Fibroblast of pulmonary artery (primary cell): ENCODE data around the gene PTEN.
"Not testable (repeated sequence)": the region's sequence is repeated elsewhere in the genome, so short reads cannot be mapped to it uniquely, and the experiment has no call there.

Experiments
- DNase-seq: peaks from one replicate; pipeline ENCODE4 v3.0.0-alpha.2; 2010; ENCODE audit warnings: low read depth
- H3K4me3 ChIP-seq: replicated peaks from 2 replicates; pipeline ENCODE4 v1.5.1; 2011; ENCODE audit warnings: low read depth, mild to moderate bottlenecking, control low read depth, low read length, moderate library complexity
- TF ChIP-seq, protein P1 (sequence below): IDR thresholded peaks from 2 replicates; pipeline ENCODE4 v1.5.1; 2011; ENCODE audit warnings: mild to moderate bottlenecking, control low read depth, low read length, inconsistent platforms; ENCODE audit errors: missing control alignments

The PTEN gene

DNA sequence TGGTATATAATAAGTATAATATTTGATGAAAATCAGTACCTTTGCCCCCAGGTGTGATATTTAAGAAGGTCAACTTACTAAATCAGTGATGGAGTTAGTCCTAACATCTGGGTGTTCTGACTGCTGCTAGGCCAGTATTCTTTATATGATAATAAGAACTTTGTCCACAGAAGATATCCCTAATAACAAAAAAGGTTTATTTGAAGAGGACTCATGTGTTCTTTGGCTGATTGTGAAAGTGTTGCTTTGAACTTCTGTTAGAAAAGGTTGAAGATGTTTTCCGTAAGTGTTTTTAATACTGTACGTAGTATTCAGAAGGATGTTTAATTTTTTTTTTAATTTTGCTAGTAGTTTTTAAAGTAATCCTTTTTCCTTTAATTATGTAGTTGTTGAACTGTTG, 10.2 kb downstream of the PTEN start:
- no peak overlapping the region for H3K4me3 ChIP-seq
- TF ChIP-seq, protein P1, sequence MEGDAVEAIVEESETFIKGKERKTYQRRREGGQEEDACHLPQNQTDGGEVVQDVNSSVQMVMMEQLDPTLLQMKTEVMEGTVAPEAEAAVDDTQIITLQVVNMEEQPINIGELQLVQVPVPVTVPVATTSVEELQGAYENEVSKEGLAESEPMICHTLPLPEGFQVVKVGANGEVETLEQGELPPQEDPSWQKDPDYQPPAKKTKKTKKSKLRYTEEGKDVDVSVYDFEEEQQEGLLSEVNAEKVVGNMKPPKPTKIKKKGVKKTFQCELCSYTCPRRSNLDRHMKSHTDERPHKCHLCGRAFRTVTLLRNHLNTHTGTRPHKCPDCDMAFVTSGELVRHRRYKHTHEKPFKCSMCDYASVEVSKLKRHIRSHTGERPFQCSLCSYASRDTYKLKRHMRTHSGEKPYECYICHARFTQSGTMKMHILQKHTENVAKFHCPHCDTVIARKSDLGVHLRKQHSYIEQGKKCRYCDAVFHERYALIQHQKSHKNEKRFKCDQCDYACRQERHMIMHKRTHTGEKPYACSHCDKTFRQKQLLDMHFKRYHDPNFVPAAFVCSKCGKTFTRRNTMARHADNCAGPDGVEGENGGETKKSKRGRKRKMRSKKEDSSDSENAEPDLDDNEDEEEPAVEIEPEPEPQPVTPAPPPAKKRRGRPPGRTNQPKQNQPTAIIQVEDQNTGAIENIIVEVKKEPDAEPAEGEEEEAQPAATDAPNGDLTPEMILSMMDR: no peak
- DNase-seq: no peak

DNA sequence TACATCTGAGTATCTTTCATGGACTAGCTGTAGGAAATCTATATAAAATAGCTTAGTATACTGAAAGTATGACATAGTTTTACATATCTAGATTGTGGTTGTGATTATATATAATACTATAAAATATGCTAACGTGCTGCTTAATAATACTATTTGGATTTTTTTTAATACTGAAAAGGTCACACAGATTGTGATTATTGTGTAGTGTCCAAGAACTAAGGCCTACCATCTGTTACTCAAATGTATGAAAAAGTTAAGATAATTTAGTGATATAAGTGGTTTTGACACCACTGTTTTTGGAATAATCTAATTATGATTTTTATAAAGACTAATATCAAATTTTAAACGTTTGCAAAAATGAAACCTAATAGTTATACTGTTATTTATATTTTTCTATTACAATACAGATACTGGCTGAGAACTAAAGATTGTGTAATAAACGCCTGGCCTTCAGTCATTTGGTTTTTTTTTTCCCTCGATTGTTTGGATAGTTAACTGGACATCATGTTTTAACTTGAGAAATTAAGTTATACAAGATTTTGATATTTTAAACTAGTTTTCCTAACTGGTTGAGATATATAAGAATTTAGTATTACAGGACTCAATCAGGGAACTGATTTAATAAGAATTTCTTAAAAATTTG, 12.6 kb downstream of the PTEN start:
- no peak overlapping the region for H3K4me3 ChIP-seq
- no peak for DNase-seq
- TF ChIP-seq, protein P1: no peak

DNA sequence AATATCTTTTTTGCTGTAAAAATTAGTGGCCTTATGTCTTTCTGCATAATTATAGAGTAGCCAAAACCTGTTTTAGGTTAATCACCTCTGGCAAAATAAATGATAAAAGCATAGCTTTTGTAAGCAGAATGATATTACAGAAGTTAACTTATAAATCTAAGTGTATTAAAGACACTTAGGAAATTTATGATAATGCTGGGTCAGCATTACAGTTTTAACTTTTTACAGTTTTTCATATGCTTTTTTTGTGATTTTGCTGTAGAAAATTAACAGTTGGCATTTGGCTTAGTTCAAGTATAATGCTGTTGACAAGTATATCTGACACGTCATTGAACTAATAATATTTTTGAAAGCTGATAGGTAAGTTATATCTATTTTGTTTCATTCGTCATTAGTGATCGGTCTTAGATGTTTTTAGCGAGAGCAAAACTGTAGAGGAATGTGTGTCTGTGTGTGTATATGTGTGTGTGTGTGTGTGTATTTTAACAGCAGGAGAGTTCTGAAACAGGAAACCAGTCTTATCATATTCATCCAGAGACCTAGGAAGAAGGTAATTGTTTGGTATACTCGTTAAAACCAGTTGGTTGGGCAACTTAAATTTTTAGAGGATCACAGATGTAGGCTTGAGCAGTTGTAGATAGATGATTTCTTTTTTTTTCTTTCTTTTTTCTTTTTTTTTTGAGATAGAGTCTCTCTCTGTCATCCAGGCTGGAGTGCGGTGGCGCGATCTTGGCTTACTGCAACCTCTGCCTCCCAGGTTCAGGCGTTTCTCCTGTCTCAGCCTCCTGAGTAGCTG, 15.4 kb downstream of the PTEN start:
- TF ChIP-seq, protein P1: no peak
- peak; percentile 48 for DNase-seq
- no peak overlapping the region for H3K4me3 ChIP-seq

DNA sequence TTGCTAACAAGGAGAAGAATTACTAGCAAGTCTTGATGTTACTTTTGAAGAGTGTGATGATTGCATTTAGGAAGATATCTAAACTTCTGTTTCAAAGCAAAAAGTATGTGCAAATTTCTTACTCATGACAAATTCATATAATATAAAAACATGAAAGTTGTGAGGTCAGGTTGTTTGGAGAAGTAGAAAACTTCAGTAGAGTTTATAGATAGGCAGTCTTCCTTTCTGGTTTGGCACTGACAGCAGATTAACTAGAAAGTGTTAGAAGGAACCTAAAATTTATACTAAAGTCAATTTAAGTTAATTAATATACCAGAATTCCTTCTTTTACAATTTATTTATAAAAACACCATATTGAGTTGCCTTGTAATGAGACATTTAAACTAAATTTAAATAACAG, 16.9 kb downstream of the PTEN start:
- TF ChIP-seq, protein P1: no peak
- no peak for DNase-seq
- no peak overlapping the region for H3K4me3 ChIP-seq

DNA sequence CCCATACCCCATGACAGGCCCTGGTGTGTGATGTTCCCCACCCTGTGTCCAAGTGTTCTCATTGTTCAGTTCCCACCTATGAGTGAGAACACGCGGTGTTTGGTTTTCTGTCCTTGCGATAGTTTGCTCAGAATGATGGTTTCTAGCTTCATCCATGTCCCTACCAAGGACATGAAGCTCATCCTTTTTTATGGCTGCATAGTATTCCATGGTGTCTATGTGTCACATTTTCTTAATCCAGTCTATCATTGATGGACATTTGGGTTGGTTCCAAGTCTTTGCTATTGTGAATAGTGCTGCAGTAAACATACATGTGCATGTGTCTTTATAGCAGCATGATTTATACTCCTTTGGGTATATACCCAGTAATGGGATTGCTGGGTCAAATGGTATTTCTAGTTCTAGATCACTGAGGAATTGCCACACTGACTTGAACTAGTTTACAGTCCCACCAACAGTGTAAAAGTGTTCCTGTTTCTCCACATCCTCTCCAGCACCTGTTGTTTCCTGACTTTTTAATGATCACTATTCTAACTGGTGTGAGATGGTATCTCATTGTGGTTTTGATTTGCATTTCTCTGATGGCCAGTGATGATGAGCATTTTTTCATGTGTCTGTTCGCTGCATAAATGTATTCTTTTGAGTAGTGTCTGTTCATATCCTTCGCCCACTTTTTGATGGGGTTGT, 18.1 kb downstream of the PTEN start:
- not testable (repeated sequence) for H3K4me3 ChIP-seq, DNase-seq

DNA sequence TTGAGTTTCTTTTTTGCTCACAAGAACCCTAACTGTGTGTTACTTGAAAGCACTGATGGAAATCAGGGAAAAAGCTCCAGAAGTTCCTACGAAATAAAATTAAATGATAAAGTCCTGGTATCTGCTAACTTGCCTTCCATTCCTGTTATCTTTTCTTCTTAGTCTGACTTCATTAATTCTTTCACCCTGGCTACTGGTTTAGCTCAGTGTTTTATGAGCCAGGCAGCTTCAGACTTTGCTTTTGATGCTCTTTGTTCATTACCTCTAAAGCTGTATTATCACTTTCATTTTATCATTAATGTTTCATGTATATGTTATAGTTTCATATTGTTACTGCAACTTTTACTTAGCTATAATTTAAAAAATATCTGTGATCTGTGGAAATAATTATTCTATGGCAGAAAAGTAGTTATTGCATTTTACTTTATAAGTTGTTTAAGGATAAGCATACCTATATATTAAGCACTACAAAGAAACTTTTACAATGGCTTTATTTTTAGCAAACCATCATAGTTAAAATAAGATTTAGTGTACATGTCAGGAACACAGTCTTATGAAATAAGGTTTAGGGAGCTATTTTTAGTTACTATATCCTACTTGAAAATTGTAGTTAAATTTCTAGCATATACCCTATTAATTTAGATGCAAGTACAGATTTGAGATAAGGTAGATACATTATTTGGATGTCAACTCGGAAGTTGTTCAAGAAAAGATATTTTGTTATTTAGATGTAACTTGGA, 19.3 kb downstream of the PTEN start:
- TF ChIP-seq, protein P1: no peak
- no peak for DNase-seq
- no peak overlapping the region for H3K4me3 ChIP-seq

DNA sequence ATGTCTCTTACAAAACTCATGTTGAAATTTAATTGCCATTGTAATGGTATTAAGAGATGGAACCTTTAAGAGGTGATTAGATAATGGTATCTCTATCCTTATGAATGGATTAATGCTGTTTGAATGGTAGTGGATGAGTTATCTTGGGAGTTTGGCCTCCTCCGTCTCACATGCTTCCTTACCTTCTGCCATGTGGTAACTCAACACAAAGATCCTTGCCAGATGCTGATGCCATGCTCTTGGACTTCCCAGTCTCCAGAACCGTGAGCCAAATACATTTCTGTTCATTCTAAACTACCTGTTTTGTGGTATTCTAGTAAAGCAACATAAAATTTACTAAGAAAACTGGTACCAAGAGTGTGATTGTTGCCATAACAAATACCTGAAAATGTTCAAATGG, 23.2 kb downstream of the PTEN start:
- TF ChIP-seq, protein P1: no peak
- no peak overlapping the region for H3K4me3 ChIP-seq
- no peak for DNase-seq
